ENCODE measurements around the gene HAUS8.
"Not testable (repeated sequence)": the region's sequence is repeated elsewhere in the genome, so short reads cannot be mapped to it uniquely, and the experiment has no call there.

DNA sequence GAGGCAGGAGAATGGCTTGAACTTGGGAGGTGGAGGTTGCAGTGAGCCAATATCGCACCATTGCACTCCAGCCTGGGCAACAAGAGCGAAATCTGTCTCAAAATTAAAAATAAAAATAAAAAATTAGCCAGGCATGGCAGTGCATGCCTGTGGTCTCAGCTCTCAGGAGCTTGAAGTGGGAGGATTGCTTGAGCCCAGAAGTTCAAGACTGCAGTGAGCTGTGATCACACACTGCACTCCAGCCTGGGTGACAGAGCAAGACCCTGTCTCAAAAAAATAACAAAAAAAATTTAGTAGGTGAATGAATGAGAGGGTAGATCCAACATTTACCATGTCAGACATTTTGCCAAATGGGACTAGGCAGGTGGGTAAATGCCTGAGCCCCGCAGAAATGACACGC is 31.7 kb upstream of the HAUS8 start:
- not testable (repeated sequence) for TF ChIP-seq EZH2phosphoT487 (IDR thresholded peaks at IDR 0.05; ENCODE audit: low read depth); CTCF (IDR thresholded peaks at IDR 0.05; ENCODE audit: low read depth, low read length)

Data from OCI-LY3 (cell line).